Activated CD8-positive, alpha-beta memory T cell treated with anti-CD3 and anti-CD28 coated beads, Interleukin-2, amount 10 ng/mL, durations not matched to agents 7 days and 5 days (primary cell): ENCODE data around the gene KIR3DL1. TPM values are rescaled to one million over a fixed set of nuclear protein-coding genes. Genes with fewer than 3 reads are reported as not detected.
"Not testable (repeated sequence)": the region's sequence is repeated elsewhere in the genome, so short reads cannot be mapped to it uniquely, and the experiment has no call there.

Experiments used
- ATAC-seq: fragments of 150-1000 bp; cut with Tn5 transposase; one replicate; pipeline ENCODE4 v1.10.0; 2021; ENCODE audit warnings: moderate library complexity
- CTCF ChIA-PET: fragments of 350-600 bp; sonication (Branson Sonifier 250); formaldehyde crosslinking; loops from one replicate; lab custom pipeline; 2021; ENCODE audit warnings: antibody characterized with exemption; lab: Charles Lee
- DNase-seq: peaks from one replicate; pipeline ENCODE4 v3.0.0-alpha.2; 2020
- H3K27ac Mint-ChIP-seq: one replicate; pipeline ENCODE4 v1.8.0; 2021; ENCODE audit warnings: mild to moderate bottlenecking, mixed read lengths
- H3K27me3 Mint-ChIP-seq: one replicate; pipeline ENCODE4 v1.8.0; 2021; ENCODE audit warnings: mixed read lengths
- H3K36me3 Mint-ChIP-seq: one replicate; pipeline ENCODE4 v1.8.0; 2021; ENCODE audit warnings: mild to moderate bottlenecking, mixed read lengths
- H3K4me1 Mint-ChIP-seq: one replicate; pipeline ENCODE4 v1.8.0; 2021; ENCODE audit warnings: mixed read lengths
- H3K4me3 Mint-ChIP-seq: one replicate; pipeline ENCODE4 v1.8.0; 2021; ENCODE audit warnings: mild to moderate bottlenecking, moderate library complexity, mixed read lengths
- H3K9me3 Mint-ChIP-seq: one replicate; pipeline ENCODE4 v1.8.0; 2022; ENCODE audit warnings: low read depth, mixed read lengths
- total RNA-seq, 2 experiments: library from RNA; stranded (reverse); gene quantifications; one replicate each; pipeline ENCODE4 v1.2.3, GENCODE V29; 2021

KIR3DL1 gene
- total RNA-seq, 2 experiments from 2014 or later, result 0.28 to 1.0 TPM

DNA sequence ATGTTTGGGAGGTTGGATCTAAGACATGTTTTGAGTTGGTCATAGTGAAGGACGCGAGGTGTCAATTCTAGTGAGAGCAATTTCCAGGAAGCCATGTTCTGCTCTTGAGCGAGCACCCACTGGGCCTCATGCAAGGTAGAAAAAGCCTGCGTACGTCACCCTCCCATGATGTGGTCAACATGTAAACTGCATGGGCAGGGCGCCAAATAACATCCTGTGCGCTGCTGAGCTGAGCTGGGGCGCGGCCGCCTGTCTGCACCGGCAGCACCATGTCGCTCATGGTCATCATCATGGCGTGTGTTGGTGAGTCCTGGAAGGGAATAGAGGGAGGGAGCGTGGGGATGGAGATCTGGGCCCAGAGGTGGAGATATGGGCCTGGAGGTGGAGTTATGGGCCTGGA, 16.2 kb downstream of the KIR3DL1 start, which contains the start of gene KIR2DS4:
Gene KIR2DS4 (plus strand): TSS at position 181 of the 400 bp plus-strand sequence.
- H3K36me3 Mint-ChIP-seq, ATAC-seq, H3K9me3 Mint-ChIP-seq, H3K4me1 Mint-ChIP-seq, H3K27ac Mint-ChIP-seq, DNase-seq, H3K4me3 Mint-ChIP-seq, H3K27me3 Mint-ChIP-seq, CTCF ChIA-PET: not testable (repeated sequence)

DNA sequence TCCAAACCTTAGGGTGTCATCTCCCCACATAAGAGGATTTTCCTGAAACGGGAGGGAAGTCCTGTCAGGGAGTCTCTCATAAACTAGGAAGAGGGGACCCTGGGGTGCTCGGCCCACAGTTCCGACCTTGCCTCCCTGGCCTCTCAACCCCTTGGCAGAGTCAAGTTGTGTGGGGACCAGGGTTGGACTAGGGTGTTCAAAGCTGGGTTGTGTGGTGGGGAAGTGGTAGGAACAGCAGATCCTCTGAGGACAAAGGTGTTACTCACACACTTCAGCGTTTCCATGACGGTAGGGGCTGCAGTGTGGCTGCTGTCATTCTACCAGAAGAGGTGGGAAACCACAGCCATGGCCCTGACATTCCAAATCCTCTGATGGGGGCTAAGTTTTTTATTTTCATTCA, 18.9 kb downstream of the KIR3DL1 start:
- H3K9me3 Mint-ChIP-seq, H3K4me3 Mint-ChIP-seq, H3K36me3 Mint-ChIP-seq, H3K4me1 Mint-ChIP-seq, H3K27me3 Mint-ChIP-seq, ATAC-seq, DNase-seq, H3K27ac Mint-ChIP-seq, CTCF ChIA-PET: not testable (repeated sequence)

DNA sequence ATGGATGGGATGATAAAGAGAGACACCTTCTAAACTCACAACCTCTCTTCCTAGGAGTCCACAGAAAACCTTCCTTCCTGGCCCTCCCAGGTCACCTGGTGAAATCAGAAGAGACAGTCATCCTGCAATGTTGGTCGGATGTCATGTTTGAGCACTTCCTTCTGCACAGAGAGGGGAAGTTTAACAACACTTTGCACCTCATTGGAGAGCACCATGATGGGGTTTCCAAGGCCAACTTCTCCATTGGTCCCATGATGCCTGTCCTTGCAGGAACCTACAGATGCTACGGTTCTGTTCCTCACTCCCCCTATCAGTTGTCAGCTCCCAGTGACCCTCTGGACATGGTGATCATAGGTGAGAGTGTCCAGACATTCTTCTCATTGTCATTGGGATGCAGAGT, 21.3 kb downstream of the KIR3DL1 start:
- DNase-seq, H3K9me3 Mint-ChIP-seq, ATAC-seq, H3K27ac Mint-ChIP-seq, H3K4me3 Mint-ChIP-seq, CTCF ChIA-PET, H3K36me3 Mint-ChIP-seq, H3K4me1 Mint-ChIP-seq, H3K27me3 Mint-ChIP-seq: not testable (repeated sequence)

DNA sequence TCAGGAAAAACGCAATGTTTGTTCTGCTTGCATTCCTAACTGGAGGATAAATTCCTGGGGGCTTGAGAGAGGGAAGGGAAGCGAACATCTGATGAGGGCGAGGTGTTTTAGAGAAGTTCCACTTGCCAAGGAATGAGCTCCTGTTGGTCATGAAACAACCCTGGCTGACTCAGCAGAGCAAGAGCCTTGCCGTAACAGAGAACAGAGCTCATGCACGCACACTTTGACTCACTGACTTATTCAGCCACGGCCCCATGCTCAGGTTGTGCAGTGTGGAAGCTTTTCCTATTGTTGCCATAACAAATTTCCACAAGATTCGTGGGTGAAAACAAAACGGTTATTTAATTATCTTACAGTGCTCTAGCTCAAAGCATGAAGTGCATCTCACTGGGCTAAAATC, 26.9 kb downstream of the KIR3DL1 start:
- H3K4me3 Mint-ChIP-seq, DNase-seq, H3K4me1 Mint-ChIP-seq, CTCF ChIA-PET, ATAC-seq, H3K27ac Mint-ChIP-seq, H3K36me3 Mint-ChIP-seq, H3K9me3 Mint-ChIP-seq, H3K27me3 Mint-ChIP-seq: not testable (repeated sequence)

DNA sequence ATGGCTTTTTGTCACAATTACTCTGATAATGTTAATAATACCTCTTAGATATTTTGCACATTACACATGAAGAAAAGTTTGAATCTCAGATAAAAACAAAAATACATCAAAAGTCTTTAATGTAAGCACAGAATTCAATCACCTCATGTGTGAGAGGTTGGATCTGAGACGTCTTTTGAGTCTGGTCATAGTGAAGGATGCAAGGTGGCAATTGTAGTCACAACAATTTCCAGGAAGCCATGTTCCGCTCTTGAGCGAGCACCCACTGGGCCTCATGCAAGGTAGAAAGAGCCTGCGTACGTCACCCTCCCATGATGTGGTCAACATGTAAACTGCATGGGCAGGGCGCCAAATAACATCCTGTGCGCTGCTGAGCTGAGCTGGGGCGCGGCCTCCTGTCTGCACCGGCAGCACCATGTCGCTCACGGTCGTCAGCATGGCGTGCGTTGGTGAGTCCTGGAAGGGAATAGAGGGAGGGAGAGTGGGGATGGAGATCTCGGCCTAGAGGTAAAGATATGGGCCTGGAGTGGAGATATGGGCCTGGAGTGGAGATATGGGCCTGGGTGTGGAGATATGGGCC, 33.9 kb downstream of the KIR3DL1 start, which contains the start of gene KIR3DL2:
Gene KIR3DL2 (plus strand): TSS at position 383 of the 580 bp plus-strand sequence. CDS start 33 bp downstream, at position 416.
- H3K4me3 Mint-ChIP-seq, H3K9me3 Mint-ChIP-seq, DNase-seq, H3K27me3 Mint-ChIP-seq, H3K4me1 Mint-ChIP-seq, CTCF ChIA-PET, ATAC-seq, H3K27ac Mint-ChIP-seq, H3K36me3 Mint-ChIP-seq: not testable (repeated sequence)

DNA sequence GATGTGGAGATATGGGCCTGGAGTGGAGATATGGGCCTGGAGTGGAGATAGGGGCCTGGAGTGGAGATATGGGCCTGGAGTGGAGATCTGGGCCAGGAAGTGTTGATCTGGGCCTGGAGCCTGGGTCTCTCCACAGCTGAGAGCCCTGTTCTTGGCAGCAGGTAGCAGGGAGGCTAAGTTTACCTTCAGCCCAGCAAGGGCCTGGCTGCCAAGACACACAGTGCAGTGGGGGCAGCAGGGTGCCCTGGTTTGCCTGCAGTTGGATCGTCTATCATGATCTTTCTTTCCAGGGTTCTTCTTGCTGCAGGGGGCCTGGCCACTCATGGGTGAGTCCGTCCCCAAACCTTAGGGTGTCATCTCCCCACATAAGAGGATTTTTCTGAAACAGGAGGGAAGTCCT, 34.7 kb downstream of the KIR3DL1 start:
- no peak for DNase-seq

DNA sequence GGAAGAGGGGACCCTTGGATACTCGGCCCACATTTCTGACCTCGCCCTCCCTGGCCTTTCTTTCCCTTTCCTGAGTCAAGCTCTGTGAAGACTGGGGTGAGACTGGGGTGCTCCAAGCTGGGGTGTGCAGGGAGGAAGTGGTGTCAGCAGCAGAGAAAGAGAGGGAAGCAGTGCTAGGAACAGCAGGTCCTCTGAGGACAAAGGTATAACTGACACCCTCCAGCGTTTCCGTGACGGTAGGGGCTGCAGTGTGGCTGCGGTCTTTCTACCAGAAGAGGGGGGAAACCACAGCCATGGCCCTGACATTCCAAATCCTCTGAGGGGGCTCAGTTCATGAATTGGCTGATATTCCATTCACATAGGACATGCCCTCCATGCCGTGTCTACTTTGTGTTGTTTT, 35.1 kb downstream of the KIR3DL1 start:
- Mint-ChIP-seq H3K36me3 (no peaks in the 10 kb centered on the region), H3K27me3 (no peaks in the 10 kb centered on the region), H3K4me1 (no peaks in the 10 kb centered on the region), H3K27ac (no peak overlapping the region), H3K9me3 (no peaks in the 10 kb centered on the region), H3K4me3 (no peak overlapping the region)
- ATAC-seq, result no peak
- CTCF ChIA-PET, result no interaction called here
- DNase-seq, result no peak

More for the DNA sequence above, 34.7 kb downstream of the KIR3DL1 start:
- H3K4me1 Mint-ChIP-seq, result no peaks in the 10 kb centered on the region
- no peaks in the 10 kb centered on the region for H3K36me3 Mint-ChIP-seq
- no peaks in the 10 kb centered on the region for H3K9me3 Mint-ChIP-seq
- no peak for ATAC-seq
- CTCF ChIA-PET, result no interaction called here
- H3K27ac Mint-ChIP-seq, result no peak overlapping the region
- H3K27me3 Mint-ChIP-seq, result no peaks in the 10 kb centered on the region
- H3K4me3 Mint-ChIP-seq, result no peak overlapping the region

DNA sequence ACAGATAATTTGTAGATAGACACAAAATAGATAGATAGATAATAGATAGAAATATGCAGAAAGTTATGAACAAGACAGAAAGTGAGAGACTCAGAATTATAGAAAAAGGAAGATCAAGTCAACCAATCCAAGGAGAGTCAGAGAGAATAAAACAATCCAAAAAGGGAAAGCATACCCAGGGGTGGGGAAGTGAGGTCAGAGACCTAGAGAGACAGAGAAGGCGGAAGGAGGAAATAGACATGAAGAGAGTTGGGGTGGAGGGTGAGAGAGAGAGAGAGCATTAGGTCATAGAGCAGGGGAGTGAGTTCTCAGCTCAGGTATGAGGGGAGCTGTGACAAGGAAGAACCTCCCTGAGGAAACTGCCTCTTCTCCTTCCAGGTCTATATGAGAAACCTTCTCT, 39.0 kb downstream of the KIR3DL1 start:
- DNase-seq, H3K4me3 Mint-ChIP-seq, H3K36me3 Mint-ChIP-seq, CTCF ChIA-PET, H3K27ac Mint-ChIP-seq, H3K4me1 Mint-ChIP-seq, ATAC-seq, H3K27me3 Mint-ChIP-seq, H3K9me3 Mint-ChIP-seq: not testable (repeated sequence)

DNA sequence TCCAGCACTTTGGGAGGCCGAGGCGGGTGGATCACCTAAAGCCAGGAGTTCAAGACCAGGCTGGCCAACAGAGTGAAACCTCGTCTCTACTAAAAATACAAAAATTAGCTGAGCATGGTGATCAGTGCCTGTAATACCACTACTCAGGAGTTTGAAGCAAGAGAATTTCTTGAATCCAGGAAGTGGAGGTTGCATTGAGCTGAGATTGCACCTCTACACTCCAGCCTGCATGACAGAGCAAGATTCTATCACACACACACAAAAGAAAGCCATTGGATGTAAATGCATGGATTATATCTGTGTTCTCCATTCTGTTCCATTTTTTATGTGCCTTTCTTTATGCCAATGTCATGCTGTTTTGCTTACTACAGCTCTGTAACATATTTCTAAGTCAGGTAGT, 42.2 kb downstream of the KIR3DL1 start:
- H3K4me3 Mint-ChIP-seq, H3K4me1 Mint-ChIP-seq, H3K36me3 Mint-ChIP-seq, H3K9me3 Mint-ChIP-seq, DNase-seq, CTCF ChIA-PET, H3K27ac Mint-ChIP-seq, H3K27me3 Mint-ChIP-seq, ATAC-seq: not testable (repeated sequence)

DNA sequence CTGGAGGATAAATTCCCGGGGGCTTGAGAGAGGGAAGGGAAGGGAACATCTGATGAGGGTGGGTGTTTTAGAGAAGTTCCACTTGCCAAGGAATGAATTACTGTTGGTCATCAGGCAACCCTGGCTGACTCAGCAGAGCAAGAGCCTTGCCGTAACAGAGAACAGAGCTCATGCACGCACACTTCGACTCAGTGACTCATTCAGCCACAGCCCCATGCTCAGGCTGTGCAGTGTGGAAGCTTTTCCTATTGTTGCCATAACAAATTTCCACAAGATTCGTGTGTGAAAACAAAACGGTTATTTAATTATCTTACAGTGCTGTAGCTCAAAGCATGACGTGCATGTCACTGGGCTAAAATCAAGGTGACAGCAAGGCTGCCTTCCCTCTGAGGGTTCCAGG, 43.2 kb downstream of the KIR3DL1 start:
- H3K27me3 Mint-ChIP-seq, H3K27ac Mint-ChIP-seq, ATAC-seq, CTCF ChIA-PET, H3K36me3 Mint-ChIP-seq, H3K4me3 Mint-ChIP-seq, DNase-seq, H3K4me1 Mint-ChIP-seq, H3K9me3 Mint-ChIP-seq: not testable (repeated sequence)

DNA sequence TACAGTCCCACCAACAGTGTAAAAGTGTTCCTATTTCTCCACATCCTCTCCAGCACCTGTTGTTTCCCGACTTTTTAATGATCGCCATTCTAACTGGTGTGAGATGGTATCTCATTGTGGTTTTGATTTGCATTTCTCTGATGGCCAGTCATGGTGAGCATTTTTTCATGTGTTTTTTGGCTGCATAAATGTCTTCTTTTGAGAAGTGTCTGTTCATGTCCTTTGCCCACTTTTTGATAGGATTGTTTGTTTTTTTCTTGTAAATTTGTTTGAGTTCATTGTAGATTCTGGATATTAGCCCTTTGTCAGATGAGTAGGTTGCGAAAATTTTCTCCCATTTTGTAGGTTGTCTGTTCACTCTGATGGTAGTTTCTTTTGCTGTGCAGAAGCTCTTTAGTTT, 47.2 kb downstream of the KIR3DL1 start:
- H3K4me3 Mint-ChIP-seq, H3K27ac Mint-ChIP-seq, H3K36me3 Mint-ChIP-seq, H3K27me3 Mint-ChIP-seq, CTCF ChIA-PET, H3K4me1 Mint-ChIP-seq, DNase-seq, ATAC-seq, H3K9me3 Mint-ChIP-seq: not testable (repeated sequence)

DNA sequence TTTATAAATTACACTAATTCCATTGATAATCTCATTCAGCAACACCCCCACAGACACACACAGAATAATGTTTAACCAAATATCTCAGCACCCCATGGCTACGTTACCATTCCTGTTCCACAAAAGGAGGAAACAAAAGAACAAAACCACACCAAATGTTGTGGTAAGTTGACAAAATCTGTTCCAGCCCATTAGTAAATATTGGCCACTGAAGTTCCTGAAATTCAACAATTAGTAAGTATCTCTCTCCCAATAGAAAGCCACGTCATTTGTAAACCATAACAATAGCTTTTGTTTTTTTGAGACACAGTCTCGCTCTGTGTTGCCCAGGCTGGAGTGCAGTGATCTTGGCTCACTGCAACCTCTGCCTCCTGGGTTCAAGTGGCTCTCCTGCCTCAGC, 55.4 kb downstream of the KIR3DL1 start:
- ATAC-seq, result no peak
- CTCF ChIA-PET, result no interaction called here
- no peaks in the 10 kb centered on the region for H3K36me3 Mint-ChIP-seq
- peaks cover 2% of the 10 kb centered on the region for H3K9me3 Mint-ChIP-seq
- no peak for DNase-seq
- peaks cover 8% of the 10 kb centered on the region for H3K27me3 Mint-ChIP-seq
- no peak overlapping the region for H3K4me3 Mint-ChIP-seq
- peaks cover 3% of the 10 kb centered on the region for H3K4me1 Mint-ChIP-seq
- H3K27ac Mint-ChIP-seq, result no peak overlapping the region

DNA sequence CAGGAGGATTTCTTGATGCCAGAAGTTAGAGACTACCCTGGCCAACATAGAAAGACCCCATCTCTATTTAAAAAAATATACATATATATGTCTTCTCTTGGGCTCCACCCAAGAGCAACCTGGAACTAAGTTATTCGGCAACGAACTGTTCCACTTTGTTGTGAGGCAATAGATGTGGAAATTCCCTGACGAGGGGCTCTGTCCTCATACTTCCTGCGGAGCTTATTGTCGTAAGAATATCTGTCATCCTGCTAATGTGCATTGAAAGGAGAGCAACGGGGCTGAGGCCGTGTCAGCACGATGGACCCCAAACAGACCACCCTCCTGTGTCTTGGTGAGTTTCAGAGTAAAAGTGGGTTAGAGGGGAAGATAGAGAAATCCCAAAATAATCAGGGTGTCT, 57.7 kb downstream of the KIR3DL1 start, which contains the start of gene FCAR:
Gene FCAR (plus strand): TSS at position 246 of the 400 bp plus-strand sequence. CDS start 55 bp downstream, at position 301.
- no peak for ATAC-seq
- DNase-seq, result no peak

DNA sequence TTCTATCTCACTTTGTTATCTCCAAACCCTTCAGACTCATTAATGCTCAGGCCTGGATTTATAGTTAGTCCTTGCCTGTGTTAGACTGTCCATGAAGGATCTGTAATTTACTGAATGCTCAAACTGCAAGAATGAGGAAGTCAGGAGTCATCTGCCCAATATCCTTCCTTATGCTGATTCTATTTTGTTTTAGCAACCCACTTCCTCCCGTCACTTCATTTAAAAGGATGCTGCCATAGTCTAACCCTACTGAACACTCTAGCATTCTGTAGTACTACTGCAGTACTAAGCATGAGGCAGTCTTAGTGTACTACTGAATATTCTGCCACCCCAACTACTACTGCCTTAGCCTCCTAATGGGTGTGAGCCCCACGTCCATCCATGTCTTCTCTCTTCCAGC, 59.2 kb downstream of the KIR3DL1 start:
- no peaks in the 10 kb centered on the region for H3K9me3 Mint-ChIP-seq
- CTCF ChIA-PET, result no interaction called here
- no peaks in the 10 kb centered on the region for H3K36me3 Mint-ChIP-seq
- peaks cover 20% of the 10 kb centered on the region for H3K27me3 Mint-ChIP-seq
- H3K27ac Mint-ChIP-seq, result no peak overlapping the region
- ATAC-seq (no peak), DNase-seq (no peak)
- no peak overlapping the region for H3K4me3 Mint-ChIP-seq
- H3K4me1 Mint-ChIP-seq, result peaks cover 3% of the 10 kb centered on the region

More for the DNA sequence above, 57.7 kb downstream of the KIR3DL1 start, which contains the start of gene FCAR:
- Mint-ChIP-seq H3K27me3 (peaks cover 16% of the 10 kb centered on the region), H3K4me1 (peaks cover 3% of the 10 kb centered on the region), H3K27ac (no peak within 1 kb of the TSS), H3K36me3 (no peaks in the 10 kb centered on the region), H3K4me3 (no peak within 1 kb of the TSS), H3K9me3 (no peaks in the 10 kb centered on the region)
- CTCF ChIA-PET, result interaction anchor here (0.6 kb wide), 1 partner anchor 57 kb away, joined by 3 read pairs; no protein-coding TSS in a partner anchor
